Measurements from ENCODE around the gene IFNL1. TPM values are rescaled to one million over a fixed set of nuclear protein-coding genes. Genes with fewer than 3 reads are reported as not detected.
"Not testable (repeated sequence)": the region's sequence is repeated elsewhere in the genome, so short reads cannot be mapped to it uniquely, and the experiment has no call there.

Gene IFNL1
- total RNA-seq, 1 experiment from 2014 or later: not detected

- POLR2A ChIA-PET: no interaction called here
These were observed 33.7 kb downstream of the IFNL1 start for GRCh38 chr19:39329948-39330347.

GRCh38 chr19:39332293-39332692 lies 36.1 kb downstream of the IFNL1 start:
- Mint-ChIP-seq H3K4me1 (ENCODE audit: insufficient read depth, unreplicated experiment) (no peaks in the 10 kb centered on the region), H3K27ac (ENCODE audit: low read depth, unreplicated experiment) (no peak overlapping the region), H3K9me3 (ENCODE audit: unreplicated experiment) (no peaks in the 10 kb centered on the region), H3K4me3 (ENCODE audit: unreplicated experiment) (no peak overlapping the region), H3K27me3 (ENCODE audit: insufficient read depth, unreplicated experiment) (no peaks in the 10 kb centered on the region), H3K36me3 (ENCODE audit: insufficient read depth, unreplicated experiment) (no peaks in the 10 kb centered on the region)
- ChIA-PET CTCF (interaction anchor here (0.7 to 1.2 kb wide), 3 partner anchors 220 to 403 kb away, joined by 3 to 8 read pairs (median 3); no protein-coding TSS in a partner anchor), POLR2A (interaction anchor here (0.6 kb wide), 1 partner anchor 9 kb away, joined by 4 read pairs; no protein-coding TSS in a partner anchor)
- no peak for DNase-seq (ENCODE audit: unreplicated experiment)
- BruUV-seq (replicated peaks): no TSS peak
- intact Hi-C loops (cut with micrococcal nuclease): no loop called here
- no peak for TF ChIP-seq CTCF (IDR thresholded peaks at IDR 0.05; ENCODE audit: unreplicated experiment)

More at GRCh38 chr19:39329948-39330347, 33.7 kb downstream of the IFNL1 start:
- intact Hi-C loops (cut with micrococcal nuclease): loop anchor here (10.0 kb wide), 1 partner anchor 135 kb away; the partner anchor contains the start of gene NCCRP1
- no peak overlapping the region for H3K27ac Mint-ChIP-seq (ENCODE audit: low read depth, unreplicated experiment)
- no peak for DNase-seq (ENCODE audit: unreplicated experiment)
- no TSS peak for BruUV-seq (replicated peaks)
- no peaks in the 10 kb centered on the region for H3K36me3 Mint-ChIP-seq (ENCODE audit: insufficient read depth, unreplicated experiment)
- H3K4me1 Mint-ChIP-seq (ENCODE audit: insufficient read depth, unreplicated experiment): no peaks in the 10 kb centered on the region
- no peaks in the 10 kb centered on the region for H3K27me3 Mint-ChIP-seq (ENCODE audit: insufficient read depth, unreplicated experiment)
- H3K9me3 Mint-ChIP-seq (ENCODE audit: unreplicated experiment): no peaks in the 10 kb centered on the region
- H3K4me3 Mint-ChIP-seq (ENCODE audit: unreplicated experiment): no peak overlapping the region
- CTCF ChIA-PET: interaction anchor here (0.8 to 4.8 kb wide), 7 partner anchors 203 to 368 kb away, joined by 3 to 65 read pairs (median 5); no protein-coding TSS in a partner anchor
- no peak for TF ChIP-seq CTCF (IDR thresholded peaks at IDR 0.05; ENCODE audit: unreplicated experiment)

GRCh38 chr19:39332738-39333137 lies 36.5 kb downstream of the IFNL1 start:
- H3K27ac Mint-ChIP-seq (ENCODE audit: low read depth, unreplicated experiment); H3K4me1 Mint-ChIP-seq (ENCODE audit: insufficient read depth, unreplicated experiment); intact Hi-C loops (cut with micrococcal nuclease); H3K36me3 Mint-ChIP-seq (ENCODE audit: insufficient read depth, unreplicated experiment); H3K4me3 Mint-ChIP-seq (ENCODE audit: unreplicated experiment); BruUV-seq (replicated peaks); H3K9me3 Mint-ChIP-seq (ENCODE audit: unreplicated experiment); H3K27me3 Mint-ChIP-seq (ENCODE audit: insufficient read depth, unreplicated experiment); DNase-seq (ENCODE audit: unreplicated experiment): not testable (repeated sequence)
- CTCF ChIA-PET: interaction anchor here (0.7 to 1.2 kb wide), 3 partner anchors 220 to 371 kb away, joined by 3 to 8 read pairs (median 3); no protein-coding TSS in a partner anchor
- POLR2A ChIA-PET: interaction anchor here (0.6 kb wide), 1 partner anchor 8 kb away, joined by 4 read pairs; no protein-coding TSS in a partner anchor

- Mint-ChIP-seq H3K4me3 (ENCODE audit: unreplicated experiment) (no peak overlapping the region), H3K36me3 (ENCODE audit: insufficient read depth, unreplicated experiment) (no peaks in the 10 kb centered on the region), H3K27me3 (ENCODE audit: insufficient read depth, unreplicated experiment) (no peaks in the 10 kb centered on the region), H3K4me1 (ENCODE audit: insufficient read depth, unreplicated experiment) (peaks cover 6% of the 10 kb centered on the region), H3K9me3 (ENCODE audit: unreplicated experiment) (no peaks in the 10 kb centered on the region), H3K27ac (ENCODE audit: low read depth, unreplicated experiment) (no peak overlapping the region)
- ChIA-PET CTCF (interaction anchor here (0.9 to 1.2 kb wide), 2 partner anchors 224 to 371 kb away, joined by 3 to 8 read pairs; no protein-coding TSS in a partner anchor), POLR2A (interaction anchor here (0.9 kb wide), 1 partner anchor 8 kb away, joined by 4 read pairs; the partner anchor contains the start of gene SAMD4B)
- no peak for TF ChIP-seq CTCF (IDR thresholded peaks at IDR 0.05; ENCODE audit: unreplicated experiment)
- DNase-seq (ENCODE audit: unreplicated experiment): no peak
- BruUV-seq (replicated peaks): no TSS peak
- intact Hi-C loops (cut with micrococcal nuclease): no loop called here
These were observed 37.3 kb downstream of the IFNL1 start for GRCh38 chr19:39333507-39333906.
